GM12878 (cell line): ENCODE results near the gene KBTBD3. TPM values are rescaled to one million over a fixed set of nuclear protein-coding genes. Genes with fewer than 3 reads are reported as not detected.

ENCODE experiments used
- BCL11A ChIP-seq: IDR thresholded peaks from 2 replicates; pipeline ENCODE4 v1.6.1; 2011; ENCODE audit warnings: low read depth, low read length
- BHLHE40 ChIP-seq, 2 experiments: fragments of 450-650 bp in 1 of 2; IDR thresholded peaks; 2 replicates each; pipeline ENCODE4 v1.6.1; 2011 to 2017; ENCODE audit warnings: low read depth in 2 of 2, borderline replicate concordance in 1 of 2, improper control_type of control experiment in 1 of 2, low read length in 1 of 2, mild to moderate bottlenecking in 1 of 2
- CBFB ChIP-seq: IDR thresholded peaks from 2 replicates; pipeline ENCODE4 v1.6.1; 2016; ENCODE audit warnings: antibody characterized with exemption, low read depth
- CBX5 ChIP-seq: sonication (generic); IDR thresholded peaks from 2 replicates; pipeline ENCODE4 v1.6.1; 2016; ENCODE audit warnings: low read depth, moderate library complexity, mild to moderate bottlenecking, inconsistent platforms
- CHD1 ChIP-seq: IDR thresholded peaks from 2 replicates; pipeline ENCODE4 v1.6.1; 2012; ENCODE audit warnings: low read depth, low read length, improper control_type of control experiment
- CREB1 ChIP-seq: IDR thresholded peaks from 2 replicates; pipeline ENCODE4 v1.6.1; 2012; ENCODE audit warnings: low read depth, mild to moderate bottlenecking, inconsistent platforms
- EZH2 ChIP-seq: IDR thresholded peaks from 2 replicates; pipeline ENCODE4 v1.6.1; 2012; ENCODE audit warnings: low read depth, mild to moderate bottlenecking, control low read depth, inconsistent platforms, low read length, borderline replicate concordance; ENCODE audit not compliant: control insufficient read depth
- MEF2A ChIP-seq: IDR thresholded peaks from 2 replicates; pipeline ENCODE4 v1.6.1; 2011; ENCODE audit warnings: low read depth, mild to moderate bottlenecking, low read length, moderate library complexity; ENCODE audit not compliant: insufficient read depth
- MTA2 ChIP-seq: fragments of 450-650 bp; IDR thresholded peaks from 2 replicates; pipeline ENCODE4 v1.6.1; 2016; ENCODE audit warnings: low read depth, mild to moderate bottlenecking, moderate library complexity
- MTA3 ChIP-seq: IDR thresholded peaks from 2 replicates; pipeline ENCODE4 v1.6.1; 2012; ENCODE audit warnings: low read length, inconsistent platforms, borderline replicate concordance
- MYC ChIP-seq: IDR thresholded peaks from 2 replicates; pipeline ENCODE4 v1.6.1; 2011; ENCODE audit warnings: mild to moderate bottlenecking, low read length, moderate library complexity, inconsistent platforms; ENCODE audit not compliant: insufficient read depth, insufficient replicate concordance, insufficient read length, severe bottlenecking
- POLR2A ChIP-seq: IDR thresholded peaks from 2 replicates; pipeline ENCODE4 v1.6.1; 2011; ENCODE audit warnings: low read depth, mild to moderate bottlenecking, low read length
- SIN3A ChIP-seq: IDR thresholded peaks from 2 replicates; pipeline ENCODE4 v1.6.1; 2012; ENCODE audit warnings: low read depth, low read length, improper control_type of control experiment
- SMARCA5 ChIP-seq: fragments of 450-650 bp; IDR thresholded peaks from 2 replicates; pipeline ENCODE4 v1.6.1; 2017; ENCODE audit warnings: mild to moderate bottlenecking
- SMC3 ChIP-seq: IDR thresholded peaks from 2 replicates; pipeline ENCODE4 v1.6.1; 2011; ENCODE audit warnings: low read length, improper control_type of control experiment, borderline replicate concordance
- TBL1XR1 ChIP-seq: IDR thresholded peaks from 2 replicates; pipeline ENCODE4 v1.6.1; 2012; ENCODE audit warnings: low read depth, low read length, improper control_type of control experiment
- YBX1 ChIP-seq: fragments of 450-650 bp; IDR thresholded peaks from 2 replicates; pipeline ENCODE4 v1.6.1; 2016; ENCODE audit warnings: antibody characterized with exemption
- ZNF207 ChIP-seq: fragments of 450-650 bp; IDR thresholded peaks from 2 replicates; pipeline ENCODE4 v1.6.1; 2014; ENCODE audit warnings: antibody characterized with exemption, mild to moderate bottlenecking, borderline replicate concordance
- polyA plus RNA-seq, 11 experiments: library from polyadenylated mRNA; depleted of rRNA in 4 of 11; unstranded in 6 of 11; stranded (reverse) in 5 of 11; fragments of >200 nt; fragmentation: Nextera tagmentation in 4 of 11; fragmentation: Illumina TruSeq in 1 of 11; extraction: Ambion mirVana in 4 of 11; extraction: Trizol in 1 of 11; gene quantifications; 1 replicate in 1 of 11; 2 replicates in 10 of 11; pipeline versions ENCODE4 v1.2.1 to v1.2.3, GENCODE V29; 2011 to 2016; ENCODE audit warnings: inconsistent platforms in 2 of 11, missing spikeins in 2 of 11, low read depth in 1 of 11
- total RNA-seq, 4 experiments: library from RNA; depleted of rRNA in 3 of 4; stranded (reverse); fragments of >200 nt in 3 of 4; fragmentation: Illumina TruSeq in 1 of 4; extraction: Trizol in 1 of 4; gene quantifications; 2 replicates each; pipeline versions ENCODE4 v1.2.1 to v1.2.3, GENCODE V29; 2013 to 2021
- TF ChIP-seq, protein P1 (sequence below): fragments of 450-650 bp; IDR thresholded peaks from 2 replicates; pipeline ENCODE4 v1.6.1; 2017; ENCODE audit warnings: mild to moderate bottlenecking
- TF ChIP-seq, protein P2 (sequence below): IDR thresholded peaks from 2 replicates; pipeline ENCODE4 v1.6.1; 2012; ENCODE audit warnings: low read depth, low read length, improper control_type of control experiment
- TF ChIP-seq, protein P3 (sequence below): fragments of 450-650 bp; IDR thresholded peaks from 2 replicates; pipeline ENCODE4 v1.6.1; 2017; ENCODE audit warnings: antibody characterized with exemption, mild to moderate bottlenecking, moderate library complexity
- TF ChIP-seq, protein P4 (sequence below): IDR thresholded peaks from 2 replicates; pipeline ENCODE4 v1.6.1; 2012; ENCODE audit warnings: low read depth, low read length, improper control_type of control experiment
- TF ChIP-seq, protein P5 (sequence below): fragments of 450-650 bp; IDR thresholded peaks from 2 replicates; pipeline ENCODE4 v1.6.1; 2017; ENCODE audit warnings: mild to moderate bottlenecking, low read depth, inconsistent platforms; ENCODE audit not compliant: poor library complexity, severe bottlenecking

The KBTBD3 gene
- total and polyA plus RNA-seq, 10 of the 15 experiments (the other 5 are each of a cell fraction or from before 2014, with no cell fraction given), result 1.9 to 18.1 (median 8.4) TPM

DNA sequence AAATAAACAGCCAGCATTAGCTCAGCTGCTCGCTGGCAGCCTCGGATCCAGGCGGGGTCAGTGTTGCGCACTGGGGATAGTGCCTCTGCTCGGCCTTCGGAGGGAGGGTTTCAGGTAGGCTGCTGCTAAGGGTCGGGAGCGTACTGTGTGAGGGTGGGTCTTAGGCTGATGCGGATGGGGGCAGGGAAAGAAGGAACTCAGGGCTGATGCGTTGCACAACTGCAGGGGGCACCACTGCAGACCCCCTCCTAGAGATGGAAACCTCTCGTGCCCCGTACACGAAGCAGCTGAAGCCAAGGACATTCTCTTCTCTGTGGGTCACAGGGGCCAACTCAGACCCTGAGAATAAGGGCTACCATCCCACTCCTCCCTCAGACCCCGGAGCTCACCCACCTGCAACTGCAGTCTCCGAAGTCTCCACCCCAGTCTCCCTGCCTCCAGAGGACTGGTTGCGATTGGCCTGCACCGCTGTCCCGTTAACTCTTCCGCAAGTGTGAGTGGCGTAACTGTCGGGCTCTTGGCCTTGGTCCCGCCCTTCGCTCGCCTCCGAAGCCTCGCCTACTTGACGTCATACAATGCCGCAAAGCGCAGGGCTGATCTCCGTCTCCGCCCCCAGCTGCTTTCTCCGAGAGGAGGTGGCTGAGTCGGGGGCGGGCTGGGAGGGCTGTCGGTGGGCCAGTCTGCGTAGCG, at the start of gene KBTBD3 (continued):
- TF ChIP-seq MYC (no peak), SIN3A (peak; percentile 53; the same call in 1 of the 2 replicates), MEF2A (no peak), POLR2A (peak; percentile 81), EZH2 (no peak), BCL11A (no peak), CBFB (no peak), SMC3 (no peak), SMARCA5 (peak; percentile 81), MTA2 (peak; percentile 65), CHD1 (no peak; the same call in 1 of the 2 replicates), YBX1 (no peak), MTA3 (no peak), TBL1XR1 (no peak), CBX5 (0 out of 2 replicates have a peak, but pooled peaks have one; percentile 26), BHLHE40 (IDR thresholded peaks at IDR 0.05; ENCODE audit: borderline replicate concordance in 1 of 2, low read depth in 2 of 2, low read length in 1 of 2) (no peak), ZNF207 (0 out of 2 replicates have a peak, but pooled peaks have one; percentile 65), CREB1 (peak; percentile 94)
- TF ChIP-seq, protein P1, sequence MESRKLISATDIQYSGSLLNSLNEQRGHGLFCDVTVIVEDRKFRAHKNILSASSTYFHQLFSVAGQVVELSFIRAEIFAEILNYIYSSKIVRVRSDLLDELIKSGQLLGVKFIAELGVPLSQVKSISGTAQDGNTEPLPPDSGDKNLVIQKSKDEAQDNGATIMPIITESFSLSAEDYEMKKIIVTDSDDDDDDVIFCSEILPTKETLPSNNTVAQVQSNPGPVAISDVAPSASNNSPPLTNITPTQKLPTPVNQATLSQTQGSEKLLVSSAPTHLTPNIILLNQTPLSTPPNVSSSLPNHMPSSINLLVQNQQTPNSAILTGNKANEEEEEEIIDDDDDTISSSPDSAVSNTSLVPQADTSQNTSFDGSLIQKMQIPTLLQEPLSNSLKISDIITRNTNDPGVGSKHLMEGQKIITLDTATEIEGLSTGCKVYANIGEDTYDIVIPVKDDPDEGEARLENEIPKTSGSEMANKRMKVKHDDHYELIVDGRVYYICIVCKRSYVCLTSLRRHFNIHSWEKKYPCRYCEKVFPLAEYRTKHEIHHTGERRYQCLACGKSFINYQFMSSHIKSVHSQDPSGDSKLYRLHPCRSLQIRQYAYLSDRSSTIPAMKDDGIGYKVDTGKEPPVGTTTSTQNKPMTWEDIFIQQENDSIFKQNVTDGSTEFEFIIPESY, result no peak
- TF ChIP-seq, protein P2, sequence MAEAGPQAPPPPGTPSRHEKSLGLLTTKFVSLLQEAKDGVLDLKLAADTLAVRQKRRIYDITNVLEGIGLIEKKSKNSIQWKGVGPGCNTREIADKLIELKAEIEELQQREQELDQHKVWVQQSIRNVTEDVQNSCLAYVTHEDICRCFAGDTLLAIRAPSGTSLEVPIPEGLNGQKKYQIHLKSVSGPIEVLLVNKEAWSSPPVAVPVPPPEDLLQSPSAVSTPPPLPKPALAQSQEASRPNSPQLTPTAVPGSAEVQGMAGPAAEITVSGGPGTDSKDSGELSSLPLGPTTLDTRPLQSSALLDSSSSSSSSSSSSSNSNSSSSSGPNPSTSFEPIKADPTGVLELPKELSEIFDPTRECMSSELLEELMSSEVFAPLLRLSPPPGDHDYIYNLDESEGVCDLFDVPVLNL, result no peak
- TF ChIP-seq, protein P3, sequence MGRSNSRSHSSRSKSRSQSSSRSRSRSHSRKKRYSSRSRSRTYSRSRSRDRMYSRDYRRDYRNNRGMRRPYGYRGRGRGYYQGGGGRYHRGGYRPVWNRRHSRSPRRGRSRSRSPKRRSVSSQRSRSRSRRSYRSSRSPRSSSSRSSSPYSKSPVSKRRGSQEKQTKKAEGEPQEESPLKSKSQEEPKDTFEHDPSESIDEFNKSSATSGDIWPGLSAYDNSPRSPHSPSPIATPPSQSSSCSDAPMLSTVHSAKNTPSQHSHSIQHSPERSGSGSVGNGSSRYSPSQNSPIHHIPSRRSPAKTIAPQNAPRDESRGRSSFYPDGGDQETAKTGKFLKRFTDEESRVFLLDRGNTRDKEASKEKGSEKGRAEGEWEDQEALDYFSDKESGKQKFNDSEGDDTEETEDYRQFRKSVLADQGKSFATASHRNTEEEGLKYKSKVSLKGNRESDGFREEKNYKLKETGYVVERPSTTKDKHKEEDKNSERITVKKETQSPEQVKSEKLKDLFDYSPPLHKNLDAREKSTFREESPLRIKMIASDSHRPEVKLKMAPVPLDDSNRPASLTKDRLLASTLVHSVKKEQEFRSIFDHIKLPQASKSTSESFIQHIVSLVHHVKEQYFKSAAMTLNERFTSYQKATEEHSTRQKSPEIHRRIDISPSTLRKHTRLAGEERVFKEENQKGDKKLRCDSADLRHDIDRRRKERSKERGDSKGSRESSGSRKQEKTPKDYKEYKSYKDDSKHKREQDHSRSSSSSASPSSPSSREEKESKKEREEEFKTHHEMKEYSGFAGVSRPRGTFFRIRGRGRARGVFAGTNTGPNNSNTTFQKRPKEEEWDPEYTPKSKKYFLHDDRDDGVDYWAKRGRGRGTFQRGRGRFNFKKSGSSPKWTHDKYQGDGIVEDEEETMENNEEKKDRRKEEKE, result no peak
- TF ChIP-seq, protein P4, sequence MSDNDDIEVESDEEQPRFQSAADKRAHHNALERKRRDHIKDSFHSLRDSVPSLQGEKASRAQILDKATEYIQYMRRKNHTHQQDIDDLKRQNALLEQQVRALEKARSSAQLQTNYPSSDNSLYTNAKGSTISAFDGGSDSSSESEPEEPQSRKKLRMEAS, result no peak
- TF ChIP-seq, protein P5, sequence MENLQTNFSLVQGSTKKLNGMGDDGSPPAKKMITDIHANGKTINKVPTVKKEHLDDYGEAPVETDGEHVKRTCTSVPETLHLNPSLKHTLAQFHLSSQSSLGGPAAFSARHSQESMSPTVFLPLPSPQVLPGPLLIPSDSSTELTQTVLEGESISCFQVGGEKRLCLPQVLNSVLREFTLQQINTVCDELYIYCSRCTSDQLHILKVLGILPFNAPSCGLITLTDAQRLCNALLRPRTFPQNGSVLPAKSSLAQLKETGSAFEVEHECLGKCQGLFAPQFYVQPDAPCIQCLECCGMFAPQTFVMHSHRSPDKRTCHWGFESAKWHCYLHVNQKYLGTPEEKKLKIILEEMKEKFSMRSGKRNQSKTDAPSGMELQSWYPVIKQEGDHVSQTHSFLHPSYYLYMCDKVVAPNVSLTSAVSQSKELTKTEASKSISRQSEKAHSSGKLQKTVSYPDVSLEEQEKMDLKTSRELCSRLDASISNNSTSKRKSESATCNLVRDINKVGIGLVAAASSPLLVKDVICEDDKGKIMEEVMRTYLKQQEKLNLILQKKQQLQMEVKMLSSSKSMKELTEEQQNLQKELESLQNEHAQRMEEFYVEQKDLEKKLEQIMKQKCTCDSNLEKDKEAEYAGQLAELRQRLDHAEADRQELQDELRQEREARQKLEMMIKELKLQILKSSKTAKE, result peak; percentile 26
